WTC11 (cell line): ENCODE results near the gene ZNF564. TPM values are rescaled to one million over a fixed set of nuclear protein-coding genes. Genes with fewer than 3 reads are reported as not detected.
A peak's percentile ranks its signal among the peaks of the same experiment; 100 is the strongest.

ENCODE experiments used
- ARID4B ChIP-seq: sonication (generic); formaldehyde crosslinking; IDR thresholded peaks from 2 replicates; pipeline ENCODE4 v1.8.0; 2023; ENCODE audit warnings: missing genetic modification reagents, mild to moderate bottlenecking, borderline replicate concordance
- ETV6 ChIP-seq: sonication (generic); formaldehyde crosslinking; IDR thresholded peaks from 2 replicates; pipeline ENCODE4 v1.8.1; 2022; ENCODE audit warnings: mild to moderate bottlenecking, missing genetic modification reagents
- FOXP1 ChIP-seq: sonication (generic); formaldehyde crosslinking; IDR thresholded peaks from 2 replicates; pipeline ENCODE4 v1.8.0; 2022; ENCODE audit warnings: missing genetic modification reagents, mild to moderate bottlenecking, moderate library complexity, borderline replicate concordance
- FOXP4 ChIP-seq: sonication (generic); formaldehyde crosslinking; IDR thresholded peaks from 2 replicates; pipeline ENCODE4 v1.8.0; 2022; ENCODE audit warnings: mild to moderate bottlenecking, missing genetic modification reagents
- HMGA2 ChIP-seq: fragments of 250-450 bp; sonication (Bioruptor Pico); IDR thresholded peaks from 2 replicates; pipeline ENCODE4 v1.4.0; 2021; ENCODE audit warnings: mild to moderate bottlenecking, moderate library complexity
- IRF1 ChIP-seq: sonication (generic); formaldehyde crosslinking; IDR thresholded peaks from 2 replicates; pipeline ENCODE4 v1.8.0; 2023; ENCODE audit warnings: missing genetic modification reagents
- IRF2 ChIP-seq: sonication (generic); formaldehyde crosslinking; IDR thresholded peaks from 2 replicates; pipeline ENCODE4 v1.8.0; 2022; ENCODE audit warnings: low read depth, missing genetic modification reagents, borderline replicate concordance
- JUN ChIP-seq: sonication (generic); formaldehyde crosslinking; IDR thresholded peaks from 2 replicates; pipeline ENCODE4 v1.8.0; 2023; ENCODE audit warnings: mild to moderate bottlenecking, missing genetic modification reagents
- MYBL2 ChIP-seq: sonication (generic); formaldehyde crosslinking; IDR thresholded peaks from 2 replicates; pipeline ENCODE4 v1.8.1; 2023; ENCODE audit warnings: mild to moderate bottlenecking, moderate library complexity, missing genetic modification reagents
- NFE2L1 ChIP-seq: sonication (generic); formaldehyde crosslinking; IDR thresholded peaks from 2 replicates; pipeline ENCODE4 v1.8.1; 2023; ENCODE audit warnings: missing genetic modification reagents
- NFYB ChIP-seq: sonication (generic); formaldehyde crosslinking; conservative IDR thresholded peaks from 2 replicates; pipeline ENCODE4 v1.8.0; 2022; ENCODE audit warnings: low read depth, missing genetic modification reagents
- NR1H2 ChIP-seq: sonication (generic); formaldehyde crosslinking; IDR thresholded peaks from 2 replicates; pipeline ENCODE4 v1.9.0; 2021; ENCODE audit warnings: mild to moderate bottlenecking, moderate library complexity, missing genetic modification reagents
- PRDM15 ChIP-seq: sonication (generic); formaldehyde crosslinking; IDR thresholded peaks from 2 replicates; pipeline ENCODE4 v1.8.0; 2022; ENCODE audit warnings: missing genetic modification reagents
- PREB ChIP-seq: sonication (generic); formaldehyde crosslinking; IDR thresholded peaks from 2 replicates; pipeline ENCODE4 v1.8.1; 2022; ENCODE audit warnings: mild to moderate bottlenecking, missing genetic modification reagents, moderate library complexity, borderline replicate concordance
- SP1 ChIP-seq: sonication (generic); formaldehyde crosslinking; conservative IDR thresholded peaks from 2 replicates; pipeline ENCODE4 v1.8.1; 2022; ENCODE audit warnings: missing genetic modification reagents
- STAT6 ChIP-seq: sonication (generic); formaldehyde crosslinking; conservative IDR thresholded peaks from 2 replicates; pipeline ENCODE4 v1.8.1; 2023; ENCODE audit warnings: mild to moderate bottlenecking, low read depth, missing genetic modification reagents, moderate library complexity
- TEAD4 ChIP-seq: sonication (generic); formaldehyde crosslinking; IDR thresholded peaks from 2 replicates; pipeline ENCODE4 v1.8.0; 2022; ENCODE audit warnings: mild to moderate bottlenecking, missing genetic modification reagents
- USF2 ChIP-seq: sonication (generic); formaldehyde crosslinking; IDR thresholded peaks from 2 replicates; pipeline ENCODE4 v1.8.1; 2023; ENCODE audit warnings: mild to moderate bottlenecking, missing genetic modification reagents, moderate library complexity
- ZSCAN18 ChIP-seq: fragments of 250-450 bp; sonication (Bioruptor Pico); IDR thresholded peaks from 2 replicates; pipeline ENCODE4 v2.1.2; 2022; ENCODE audit warnings: mild to moderate bottlenecking, moderate library complexity
- total RNA-seq: library from RNA; stranded (reverse); gene quantifications from 3 replicates; pipeline ENCODE4 v1.2.3, GENCODE V29; 2021

Gene ZNF564
- total RNA-seq, 1 experiment from 2014 or later: 11.1 TPM

GRCh38 chr19:12495002-12495802 lies 56.1 kb downstream of the ZNF564 start (continued):
- TF ChIP-seq ZSCAN18 (CRISPR knock-in tag) (no peak), HMGA2 (CRISPR knock-in tag) (no peak), PRDM15 (peak; percentile 42), JUN (no peak), ETV6 (CRISPR knock-in tag) (peak; percentile 83; the same call in 1 of the 2 replicates), USF2 (CRISPR knock-in tag) (no peak), NR1H2 (no peak), NFYB (peak; percentile 35), STAT6 (CRISPR knock-in tag) (no peak), NFE2L1 (peak; percentile 76), IRF1 (CRISPR knock-in tag) (0 out of 2 replicates have a peak, but pooled peaks have one; percentile 30), SP1 (CRISPR knock-in tag) (peak; percentile 94), ARID4B (CRISPR knock-in tag) (0 out of 2 replicates have a peak, but pooled peaks have one; percentile 55), FOXP1 (CRISPR knock-in tag) (peak; percentile 89; the same call in 1 of the 2 replicates), IRF2 (no peak), PREB (CRISPR knock-in tag) (no peak), FOXP4 (CRISPR knock-in tag) (peak; percentile 81; the same call in 1 of the 2 replicates), TEAD4 (no peak), MYBL2 (CRISPR knock-in tag) (0 out of 2 replicates have a peak, but pooled peaks have one; percentile 72)
